ENCODE results near the gene C1GALT1. TPM values are rescaled to one million over a fixed set of nuclear protein-coding genes. Genes with fewer than 3 reads are reported as not detected.

C1GALT1 gene
- total RNA-seq, 3 donors from 2014 or later = 23.3 to 38.9 (median 30.1) TPM

DNA sequence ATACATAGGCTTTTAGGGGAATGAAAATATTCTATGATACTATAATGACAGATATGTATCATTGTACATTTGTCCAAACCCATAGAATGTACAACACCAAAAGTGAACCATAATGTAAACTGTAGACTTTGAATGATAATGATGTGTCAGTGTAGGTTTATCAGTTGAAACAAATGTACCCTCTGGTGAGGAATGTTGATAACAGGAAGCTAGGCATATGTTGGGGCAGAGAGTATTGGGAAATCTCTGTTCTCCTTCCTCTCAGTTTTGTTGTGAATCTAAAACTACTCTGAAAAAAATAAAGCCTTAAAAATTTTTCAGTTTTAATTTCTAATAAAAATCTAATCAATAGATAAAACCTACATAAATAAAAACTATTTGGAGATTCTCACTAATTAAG, 36.9 kb downstream of the C1GALT1 start:
- intact Hi-C loops (cut with DNase I, micrococcal nuclease) = no loop called here
- no peak for DNase-seq
- no peak overlapping the region for H3K4me3 ChIP-seq
- H3K4me1 ChIP-seq (ENCODE audit: low read depth) = no peaks in the 10 kb centered on the region
- ATAC-seq = no peak
- TF ChIP-seq CTCF (IDR thresholded peaks at IDR 0.05) = no peak
- no peaks in the 10 kb centered on the region for H3K36me3 ChIP-seq (ENCODE audit: low read depth)
- H3K9me3 ChIP-seq = no peaks in the 10 kb centered on the region

DNA sequence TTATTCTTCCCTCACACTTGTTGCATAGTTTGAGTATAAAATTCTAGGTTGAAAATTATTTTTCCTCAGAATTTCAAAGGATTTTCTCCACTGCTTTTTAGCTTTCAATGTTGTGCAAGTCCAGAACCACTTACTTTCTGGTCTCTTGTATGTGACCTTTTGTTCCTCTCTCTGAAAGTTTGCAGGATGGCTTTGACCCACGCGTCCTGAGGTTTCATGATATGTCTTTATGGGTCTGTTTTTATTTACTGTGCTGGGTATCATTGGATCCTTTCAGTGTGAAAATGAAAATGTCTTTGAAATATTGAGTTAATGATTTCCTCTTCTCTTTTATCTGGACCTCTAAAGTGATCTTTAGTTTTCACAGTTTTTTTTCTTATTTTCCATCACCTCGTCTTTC, 38.5 kb downstream of the C1GALT1 start:
- TF ChIP-seq CTCF (IDR thresholded peaks at IDR 0.05) = no peak
- Histone ChIP-seq H3K36me3 (ENCODE audit: low read depth) (no peaks in the 10 kb centered on the region), H3K4me3 (no peak overlapping the region), H3K4me1 (ENCODE audit: low read depth) (no peaks in the 10 kb centered on the region), H3K9me3 (no peaks in the 10 kb centered on the region)
- no peak for DNase-seq
- intact Hi-C loops (cut with DNase I, micrococcal nuclease) = no loop called here
- ATAC-seq = no peak

DNA sequence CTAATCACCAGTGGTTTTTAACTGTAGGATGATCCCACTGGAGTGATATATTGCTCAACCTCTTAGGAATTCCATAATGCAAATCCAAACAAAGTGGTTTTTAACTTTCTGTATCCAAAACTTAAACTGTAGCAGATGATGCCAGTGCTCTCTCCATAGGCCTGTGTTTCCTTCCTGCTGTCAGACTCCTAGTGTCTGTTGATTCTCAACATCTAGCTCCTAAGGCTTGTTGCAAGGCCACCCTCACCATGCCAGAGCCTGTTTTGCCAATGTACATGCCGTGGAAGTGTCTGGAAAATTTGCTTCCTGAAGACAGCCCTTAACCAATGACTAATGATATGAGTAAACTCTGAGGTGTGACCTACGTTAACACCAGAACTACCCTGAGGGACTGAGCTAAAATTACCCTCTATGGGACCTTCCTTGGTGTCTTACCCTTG, 39.3 kb downstream of the C1GALT1 start:
- ATAC-seq (peak; percentile 18), DNase-seq (no peak)
- Histone ChIP-seq H3K36me3 (ENCODE audit: low read depth) (no peaks in the 10 kb centered on the region), H3K4me1 (ENCODE audit: low read depth) (no peaks in the 10 kb centered on the region), H3K9me3 (no peaks in the 10 kb centered on the region), H3K4me3 (no peak overlapping the region)
- no peak for TF ChIP-seq CTCF (IDR thresholded peaks at IDR 0.05)
- intact Hi-C loops (cut with DNase I, micrococcal nuclease) = no loop called here

DNA sequence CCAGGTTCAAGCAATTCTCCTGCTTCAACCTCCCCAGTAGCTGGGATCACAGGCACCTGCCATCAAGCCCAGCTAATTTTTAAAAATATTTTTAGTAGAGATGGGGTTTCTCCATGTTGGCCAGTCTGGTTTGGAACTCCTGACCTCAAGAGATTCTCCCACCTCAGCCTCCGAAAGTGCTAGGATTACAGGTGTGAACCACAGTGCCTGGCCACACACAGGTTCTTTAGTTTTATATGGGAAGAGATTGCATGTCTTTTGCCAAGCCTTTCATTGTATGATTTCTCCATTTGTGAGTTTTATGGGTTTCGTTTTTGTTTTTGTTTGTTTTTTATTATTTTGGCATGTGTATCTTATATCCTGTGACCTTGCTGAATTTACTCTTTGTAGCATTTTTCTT, 40.9 kb downstream of the C1GALT1 start:
- no peak for TF ChIP-seq CTCF (IDR thresholded peaks at IDR 0.05)
- ATAC-seq (no peak), DNase-seq (no peak)
- Histone ChIP-seq H3K9me3 (no peaks in the 10 kb centered on the region), H3K4me3 (no peak overlapping the region), H3K4me1 (ENCODE audit: low read depth) (no peaks in the 10 kb centered on the region), H3K36me3 (ENCODE audit: low read depth) (no peaks in the 10 kb centered on the region)
- intact Hi-C loops (cut with DNase I, micrococcal nuclease) = no loop called here

DNA sequence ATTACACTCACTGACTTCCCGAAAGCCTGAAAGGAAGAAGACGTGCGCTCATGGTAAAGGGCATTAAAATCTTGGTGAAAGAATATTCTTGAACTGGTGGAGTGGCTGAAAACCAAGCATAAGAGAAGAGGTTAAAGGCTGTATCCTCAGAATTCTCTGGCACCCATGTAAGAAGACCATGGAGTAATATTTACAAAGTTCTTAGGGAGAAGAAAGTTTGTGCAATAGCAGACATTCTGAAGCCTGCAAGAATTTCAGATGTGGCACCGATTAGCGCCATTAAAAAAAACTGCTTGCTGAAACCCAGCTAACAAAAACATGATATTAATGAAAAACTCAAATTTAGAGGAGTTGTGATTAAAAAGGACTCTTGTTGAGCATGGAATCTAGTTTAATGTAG, 44.1 kb downstream of the C1GALT1 start:
- Histone ChIP-seq H3K36me3 (ENCODE audit: low read depth) (no peaks in the 10 kb centered on the region), H3K9me3 (peaks cover 8% of the 10 kb centered on the region), H3K4me1 (ENCODE audit: low read depth) (no peaks in the 10 kb centered on the region), H3K4me3 (no peak overlapping the region)
- intact Hi-C loops (cut with DNase I, micrococcal nuclease) = no loop called here
- ATAC-seq (no peak), DNase-seq (no peak)
- TF ChIP-seq CTCF (IDR thresholded peaks at IDR 0.05) = no peak

DNA sequence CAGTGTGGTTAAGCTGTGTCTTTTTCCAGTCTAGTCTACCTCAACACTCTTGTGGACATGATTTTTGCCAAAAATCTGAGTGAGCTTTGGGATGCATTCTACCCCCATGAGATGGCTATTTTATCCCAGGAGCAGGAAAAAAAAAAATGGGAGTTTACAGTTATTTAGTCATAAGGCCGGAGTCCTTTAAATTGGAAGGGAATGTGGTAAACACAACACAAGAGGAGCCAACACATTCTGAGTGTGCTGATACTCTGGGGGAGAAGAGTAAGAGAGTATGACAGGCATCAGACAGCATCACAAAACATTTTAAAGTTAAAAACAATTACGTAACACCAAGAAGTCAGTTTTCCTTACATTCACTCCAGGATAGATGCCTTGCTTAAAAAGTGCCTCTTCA, 46.1 kb downstream of the C1GALT1 start:
- no peaks in the 10 kb centered on the region for H3K36me3 ChIP-seq (ENCODE audit: low read depth)
- intact Hi-C loops (cut with DNase I, micrococcal nuclease) = no loop called here
- no peak overlapping the region for H3K4me3 ChIP-seq
- peaks cover 8% of the 10 kb centered on the region for H3K9me3 ChIP-seq
- DNase-seq = no peak
- H3K4me1 ChIP-seq (ENCODE audit: low read depth) = no peaks in the 10 kb centered on the region
- no peak for TF ChIP-seq CTCF (IDR thresholded peaks at IDR 0.05)
- no peak for ATAC-seq
